Camera-type eye (tissue), 1 donor: Measurements from ENCODE around the gene DPEP1. TPM values are rescaled to one million over a fixed set of nuclear protein-coding genes. Genes with fewer than 3 reads are reported as not detected.

ENCODE experiments used
- total RNA-seq: library from RNA; depleted of rRNA; stranded (reverse); fragments of >200 nt; gene quantifications from one replicate; pipeline ENCODE4 v1.2.3, GENCODE V29; 2014

DPEP1 gene
- 1.0 TPM for total RNA-seq

GRCh38 chr16:89613231-89613953 lies at the start of gene DPEP1:
Gene DPEP1 (plus strand): TSS chr16:89613642. CDS start chr16:89630411, 16,769 bp downstream.

GRCh38 chr16:89575247-89576152 lies 37.9 kb upstream of the DPEP1 start, which contains the start of gene CPNE7:
Gene CPNE7 (plus strand): TSS chr16:89575758. CDS start chr16:89575898, 140 bp downstream.

DNA sequence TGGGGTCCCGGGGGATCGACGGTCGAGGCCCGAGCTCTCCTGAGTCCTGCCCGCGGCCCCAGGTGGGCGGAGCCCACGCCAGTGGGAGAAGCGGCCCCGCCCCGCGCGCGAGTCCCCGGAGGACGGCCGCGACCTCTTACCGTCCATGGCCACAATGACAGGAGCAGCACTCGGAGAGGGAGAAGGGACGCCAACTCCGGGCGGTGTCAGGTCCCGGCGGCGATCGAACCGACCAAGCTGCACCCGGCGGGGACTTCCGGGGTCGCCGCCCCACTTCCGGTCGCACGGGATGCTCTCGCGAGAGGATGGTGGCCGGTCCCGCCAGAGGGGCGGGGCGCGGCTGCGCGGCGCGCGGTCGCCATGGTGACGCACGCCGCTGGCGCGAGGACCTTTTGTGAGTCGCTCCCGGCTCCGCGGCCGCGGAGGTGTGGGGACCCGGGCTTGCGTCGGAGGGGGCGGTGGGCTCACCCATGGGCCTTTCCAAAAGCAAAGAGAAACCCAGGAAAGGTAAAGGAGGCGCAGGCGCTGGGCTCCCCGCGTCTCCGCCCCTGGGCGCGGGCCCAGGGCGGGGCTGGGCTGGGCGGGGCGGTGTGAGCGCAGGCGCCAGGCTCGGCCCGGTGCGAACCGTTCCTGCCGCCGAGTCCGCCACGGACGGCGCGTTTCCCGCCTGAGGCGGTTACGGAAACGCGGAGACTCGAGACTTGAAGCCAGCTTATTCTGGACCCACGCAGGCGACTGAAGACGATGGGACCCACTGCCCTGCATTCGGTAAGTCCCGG lies 44.2 kb downstream of the DPEP1 start, which contains the start of the genes CHMP1A and SPATA33:
TSS of gene CHMP1A (minus strand) at position 267 of the 779 bp plus-strand sequence. CDS start at position 147, 120 bp downstream.
TSS of gene SPATA33 (plus strand) at position 395 of the 779 bp plus-strand sequence. CDS start at position 471, 76 bp downstream.

GRCh38 chr16:89686520-89687091 lies 73.2 kb downstream of the DPEP1 start, which contains the start of gene CDK10:
Gene CDK10 (plus strand): TSS chr16:89686689. CDS start chr16:89686711, 22 bp downstream.

Other genes with a start within 250 kb of the DPEP1 start
- 108 TPM for gene ANKRD11, start 123.1 kb upstream of the DPEP1 start, total RNA-seq
- gene SPG7, start 105.2 kb upstream of the DPEP1 start, total RNA-seq: 191 TPM
- 1,995 TPM for gene RPL13, start 53.0 kb upstream of the DPEP1 start, total RNA-seq
- gene CPNE7, start 37.9 kb upstream of the DPEP1 start, total RNA-seq: 2.0 TPM
- gene CHMP1A, start 44.1 kb downstream of the DPEP1 start, total RNA-seq: 49.9 TPM
- 9.7 TPM for gene SPATA33, start 44.2 kb downstream of the DPEP1 start, total RNA-seq
- gene CDK10, start 73.0 kb downstream of the DPEP1 start, total RNA-seq: 60.5 TPM
- 12.7 TPM for gene SPATA2L, start 88.1 kb downstream of the DPEP1 start, total RNA-seq
- gene VPS9D1, start 107.3 kb downstream of the DPEP1 start, total RNA-seq: 12.1 TPM
- gene ZNF276, start 107.9 kb downstream of the DPEP1 start, total RNA-seq: 78.6 TPM
- gene FANCA, start 203.0 kb downstream of the DPEP1 start, total RNA-seq: 17.5 TPM
- gene SPIRE2, start 214.8 kb downstream of the DPEP1 start, total RNA-seq: 16.1 TPM